HUDEP-2 (cell line): ENCODE measurements around the gene CRB2.

Experiments used
- DNase-seq, 76 experiments: peaks; one replicate each; lab custom pipeline; 2025; ENCODE audit not compliant: unreplicated experiment in 76 of 76; lab: John Stamatoyannopoulos, UW

The CRB2 gene

GRCh38 chr9:123377211-123377971, 21.4 kb downstream of the CRB2 start:
- DNase-seq: peak in 3 of 76 experiments; percentile 5 to 9 (median 7)

- no peak for DNase-seq
These were observed 22.0 kb downstream of the CRB2 start for GRCh38 chr9:123378025-123378424.

GRCh38 chr9:123378956-123379660, 23.1 kb downstream of the CRB2 start:
- DNase-seq: no peak

GRCh38 chr9:123380852-123381705, 25.1 kb downstream of the CRB2 start:
- DNase-seq: no peak

- DNase-seq: no peak
These were observed 26.9 kb downstream of the CRB2 start for GRCh38 chr9:123382653-123383511.

- DNase-seq: no peak
These were observed 27.6 kb downstream of the CRB2 start for GRCh38 chr9:123383512-123384170.

GRCh38 chr9:123387686-123388085, 31.7 kb downstream of the CRB2 start:
- DNase-seq: no peak

GRCh38 chr9:123389070-123389469, 33.1 kb downstream of the CRB2 start:
- no peak for DNase-seq

- no peak for DNase-seq
These were observed 33.7 kb downstream of the CRB2 start for GRCh38 chr9:123389698-123390097.

- no peak for DNase-seq
These were observed 34.5 kb downstream of the CRB2 start for GRCh38 chr9:123390337-123391135.

- no peak for DNase-seq
These were observed 35.2 kb downstream of the CRB2 start for GRCh38 chr9:123391233-123391632.

GRCh38 chr9:123391946-123392345, 35.9 kb downstream of the CRB2 start:
- no peak for DNase-seq

GRCh38 chr9:123392802-123393201, 36.8 kb downstream of the CRB2 start:
- DNase-seq: no peak

GRCh38 chr9:123394291-123395235, 38.6 kb downstream of the CRB2 start:
- no peak for DNase-seq

- no peak for DNase-seq
These were observed 39.3 kb downstream of the CRB2 start for GRCh38 chr9:123395276-123395688.

- peak in 60 of 76 experiments; percentile 11 to 73 (median 44) for DNase-seq
These were observed 39.9 kb downstream of the CRB2 start for GRCh38 chr9:123395689-123396511.

- no peak for DNase-seq
These were observed 42.0 kb downstream of the CRB2 start for GRCh38 chr9:123397975-123398374.
